Neuronal stem cell (in vitro differentiated cells): Measurements from ENCODE around the gene ECSIT.

ENCODE experiments used
- DNase-seq: peaks from one replicate; pipeline ENCODE4 v3.0.0-alpha.2; 2013; ENCODE audit warnings: low spot score
- H2AFZ ChIP-seq: one replicate; pipeline ENCODE4 v1.6.1; 2013; ENCODE audit warnings: mild to moderate bottlenecking, low read length, inconsistent platforms
- H2AK5ac ChIP-seq: 2 replicates; pipeline ENCODE4 v1.6.1; 2013; ENCODE audit warnings: low read depth, mild to moderate bottlenecking, inconsistent platforms, low read length, moderate library complexity, mixed read lengths
- H2BK120ac ChIP-seq: 2 replicates; pipeline ENCODE4 v1.6.1; 2013; ENCODE audit warnings: low read depth, mild to moderate bottlenecking, inconsistent platforms, low read length, moderate library complexity, mixed read lengths
- H2BK12ac ChIP-seq: one replicate; pipeline ENCODE4 v1.6.1; 2013; ENCODE audit warnings: low read length, inconsistent platforms
- H2BK15ac ChIP-seq: 2 replicates; pipeline ENCODE4 v1.6.1; 2013; ENCODE audit warnings: mild to moderate bottlenecking, low read length, inconsistent platforms, mixed read lengths
- H2BK5ac ChIP-seq: one replicate; pipeline ENCODE4 v1.6.1; 2013; ENCODE audit warnings: inconsistent platforms, mild to moderate bottlenecking, low read length, moderate library complexity
- H3K14ac ChIP-seq: one replicate; pipeline ENCODE4 v1.6.1; 2013; ENCODE audit warnings: low read length, inconsistent platforms
- H3K18ac ChIP-seq: 2 replicates; pipeline ENCODE4 v1.6.1; 2013; ENCODE audit warnings: low read length, inconsistent platforms
- H3K23ac ChIP-seq: 2 replicates; pipeline ENCODE4 v1.6.1; 2013; ENCODE audit warnings: low read depth, mild to moderate bottlenecking, mixed read lengths, low read length, inconsistent platforms; ENCODE audit not compliant: poor library complexity
- H3K27ac ChIP-seq: replicated peaks from 3 replicates; pipeline ENCODE4 v1.5.1; 2013; ENCODE audit warnings: low read length, inconsistent platforms
- H3K27me3 ChIP-seq, 3 experiments: 2 replicates each; pipeline ENCODE4 v1.6.1; 2013; ENCODE audit warnings: low read length in 3 of 3, mild to moderate bottlenecking in 2 of 3, inconsistent platforms in 1 of 3, low read depth in 1 of 3, mixed read lengths in 1 of 3, moderate library complexity in 1 of 3; ENCODE audit not compliant: control insufficient read depth in 3 of 3, insufficient read depth in 3 of 3
- H3K36me3 ChIP-seq, 2 donors: replicated peaks in 1 of 2; 2 replicates each; pipeline ENCODE4 v1.6.1; 2013; ENCODE audit warnings: low read length in 2 of 2; ENCODE audit not compliant: control insufficient read depth in 2 of 2, insufficient read depth in 2 of 2
- H3K4ac ChIP-seq: 2 replicates; pipeline ENCODE4 v1.6.1; 2013; ENCODE audit warnings: inconsistent platforms, mild to moderate bottlenecking, low read length, moderate library complexity
- H3K4me1 ChIP-seq, 2 donors: 1 replicate in 1 of 2; 2 replicates in 1 of 2; pipeline ENCODE4 v1.6.1; 2013; ENCODE audit warnings: low read length in 2 of 2, low read depth in 1 of 2; ENCODE audit not compliant: control insufficient read depth in 2 of 2, insufficient read depth in 1 of 2
- H3K4me2 ChIP-seq: one replicate; pipeline ENCODE4 v1.6.1; 2013; ENCODE audit warnings: mild to moderate bottlenecking, low read length, inconsistent platforms; ENCODE audit not compliant: insufficient read depth, poor library complexity, severe bottlenecking
- H3K4me3 ChIP-seq, 2 donors: 2 replicates each; pipeline ENCODE4 v1.5.1; 2013; ENCODE audit warnings: low read length in 2 of 2, mild to moderate bottlenecking in 2 of 2, inconsistent platforms in 1 of 2, moderate library complexity in 1 of 2
- H3K79me1 ChIP-seq: one replicate; pipeline ENCODE4 v1.6.1; 2013; ENCODE audit warnings: low read depth, mild to moderate bottlenecking, inconsistent platforms, low read length, moderate library complexity
- H3K9ac ChIP-seq: one replicate; pipeline ENCODE4 v1.6.1; 2013; ENCODE audit warnings: mild to moderate bottlenecking, low read depth, low read length, inconsistent platforms; ENCODE audit not compliant: poor library complexity
- H3K9me3 ChIP-seq, 2 donors: replicated peaks in 1 of 2; 2 replicates each; pipeline versions ENCODE3 to v1.6.1; 2013; ENCODE audit warnings: low read length in 2 of 2, mild to moderate bottlenecking in 2 of 2, inconsistent platforms in 1 of 2, low read depth in 1 of 2, mixed read lengths in 1 of 2, moderate library complexity in 1 of 2; ENCODE audit not compliant: control insufficient read depth in 2 of 2, insufficient read depth in 1 of 2
- H4K8ac ChIP-seq: one replicate; pipeline ENCODE4 v1.6.1; 2013; ENCODE audit warnings: low read depth, mild to moderate bottlenecking, inconsistent platforms, low read length, moderate library complexity
- H4K91ac ChIP-seq: one replicate; pipeline ENCODE4 v1.6.1; 2013; ENCODE audit warnings: low read length, low read depth, mild to moderate bottlenecking, inconsistent platforms; ENCODE audit not compliant: poor library complexity
- WGBS, 2 donors: extraction: QIAGEN DNeasy Blood & Tissue Kit; methylation state at CpG; one replicate each; pipeline ENCODE4 v1.1.7; 2013; ENCODE audit warnings: missing lambda C conversion rate in 2 of 2, mixed read lengths in 1 of 2; ENCODE audit not compliant: insufficient read length in 2 of 2, insufficient replicate concordance in 1 of 2; ENCODE audit errors: extremely low coverage in 2 of 2; 5-methylcytosine and 5-hydroxymethylcytosine counted together

The ECSIT gene

DNA sequence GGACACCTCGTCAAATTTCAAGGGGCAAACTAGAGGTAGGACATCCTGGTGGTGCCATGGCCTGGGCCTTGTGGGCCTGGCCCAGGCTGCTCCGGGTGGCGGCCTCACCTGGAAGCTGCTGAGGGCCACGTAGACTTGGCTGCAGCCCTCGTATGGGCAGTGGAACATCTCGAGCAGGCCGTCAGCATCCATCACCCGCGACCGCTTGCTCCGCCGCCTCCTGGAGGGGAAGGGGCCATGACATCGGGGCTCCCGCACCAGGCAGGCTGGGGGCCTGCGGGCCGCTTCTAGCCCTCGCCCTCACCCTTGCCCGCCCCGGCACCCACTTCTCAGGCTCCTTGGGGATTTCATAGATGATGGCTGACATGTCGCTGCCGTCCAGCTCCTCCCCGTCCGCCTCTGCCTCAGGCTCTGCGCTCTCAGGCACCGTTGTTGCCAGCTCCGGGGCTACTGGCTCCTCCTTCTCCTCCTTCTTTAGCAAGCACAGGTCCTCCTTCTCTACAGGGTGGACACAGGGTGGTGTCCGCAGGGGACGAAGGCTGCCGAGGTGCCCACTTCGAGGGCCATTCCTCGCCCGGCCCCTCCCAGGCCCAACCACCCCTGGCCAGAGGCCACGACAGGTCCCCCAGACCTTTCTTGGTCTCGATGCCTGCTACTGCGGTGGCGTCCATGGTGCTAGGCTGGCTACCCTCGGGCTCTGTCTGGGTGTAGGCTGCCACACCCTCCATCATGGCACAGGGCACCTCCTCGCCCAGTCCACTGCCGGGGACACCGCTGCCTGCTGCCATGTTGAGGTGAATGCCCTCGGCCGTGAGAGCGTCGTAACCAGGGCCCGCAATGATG lies 42.1 kb downstream of the ECSIT start:
- Histone ChIP-seq H2AK5ac (no peak overlapping the region), H3K9me3 (no peaks in the 10 kb centered on the region), H2BK120ac (no peak overlapping the region), H4K8ac (no peak overlapping the region), H3K14ac (no peak overlapping the region), H3K4ac (no peak overlapping the region), H3K18ac (no peak overlapping the region), H2AFZ (no peak overlapping the region), H3K27me3 (peaks cover 0 to 7% (median 0%) of the 10 kb centered on the region in 3 experiments), H3K23ac (no peak overlapping the region), H2BK12ac (no peak overlapping the region), H2BK5ac (no peak overlapping the region), H2BK15ac (no peak overlapping the region), H3K36me3 (peaks cover 5 to 20% of the 10 kb centered on the region in 2 donors), H3K79me1 (no peaks in the 10 kb centered on the region), H3K9ac (peak overlapping the region; percentile 57), H4K91ac (no peak overlapping the region), H3K4me3 (no peak overlapping the region), H3K4me1 (no peaks in the 10 kb centered on the region), H3K27ac (no peak overlapping the region), H3K4me2 (no peak overlapping the region)
- WGBS, 2 donors = no CpG with 5 or more reads among the region's 45 CpGs
- no peak for DNase-seq

DNA sequence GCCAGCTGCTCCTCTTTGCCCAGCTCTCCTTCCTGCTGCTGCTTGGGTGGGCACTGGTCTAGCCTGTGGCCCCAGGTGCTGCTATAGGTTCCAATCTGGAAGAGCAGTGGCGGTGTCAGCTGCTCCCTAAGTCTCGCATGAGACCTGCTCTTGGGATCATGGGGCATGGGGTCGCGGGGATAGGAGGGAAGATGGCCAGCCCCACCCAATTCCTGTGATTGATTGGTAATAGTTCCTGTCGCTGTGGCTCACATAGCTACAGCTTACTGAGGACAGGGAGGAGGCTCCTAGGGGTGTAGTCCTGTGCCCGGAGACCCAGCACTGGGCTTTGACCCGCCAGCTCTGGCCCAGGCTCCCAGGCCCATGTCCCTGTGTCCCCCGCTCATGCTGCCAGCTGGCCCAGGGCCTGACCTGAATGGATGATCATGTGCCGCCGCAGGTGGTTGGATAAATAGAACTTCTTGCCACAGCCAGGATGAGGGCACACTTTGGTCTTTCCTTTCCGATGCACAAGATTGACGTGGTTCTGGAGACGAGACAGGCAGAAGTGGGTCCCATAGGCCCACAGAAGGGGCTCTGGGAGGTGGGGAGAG lies 43.6 kb downstream of the ECSIT start:
- H3K4me2 ChIP-seq = no peak overlapping the region
- H2BK120ac ChIP-seq = no peak overlapping the region
- H4K91ac ChIP-seq = no peak overlapping the region
- no peak overlapping the region for H3K14ac ChIP-seq
- H4K8ac ChIP-seq = no peak overlapping the region
- H2AK5ac ChIP-seq = no peak overlapping the region
- H3K27ac ChIP-seq = no peak overlapping the region
- H3K4me3 ChIP-seq = no peak overlapping the region
- no peak overlapping the region for H3K23ac ChIP-seq
- H3K18ac ChIP-seq = peak overlapping the region; percentile 35
- peaks cover 0 to 4% of the 10 kb centered on the region in 2 donors for H3K9me3 ChIP-seq
- no peak for DNase-seq
- H3K36me3 ChIP-seq = peaks cover 3 to 11% of the 10 kb centered on the region in 2 donors
- H3K79me1 ChIP-seq = no peaks in the 10 kb centered on the region
- no peaks in the 10 kb centered on the region for H3K4me1 ChIP-seq
- H2BK15ac ChIP-seq = no peak overlapping the region
- H2BK5ac ChIP-seq = no peak overlapping the region
- H3K27me3 ChIP-seq = peaks cover 0 to 22% (median 11%) of the 10 kb centered on the region in 3 experiments
- H3K9ac ChIP-seq = no peak overlapping the region
- H2AFZ ChIP-seq = no peak overlapping the region
- no peak overlapping the region for H2BK12ac ChIP-seq
- WGBS, 2 donors = no CpG with 5 or more reads among the region's 13 CpGs
- no peak overlapping the region for H3K4ac ChIP-seq

DNA sequence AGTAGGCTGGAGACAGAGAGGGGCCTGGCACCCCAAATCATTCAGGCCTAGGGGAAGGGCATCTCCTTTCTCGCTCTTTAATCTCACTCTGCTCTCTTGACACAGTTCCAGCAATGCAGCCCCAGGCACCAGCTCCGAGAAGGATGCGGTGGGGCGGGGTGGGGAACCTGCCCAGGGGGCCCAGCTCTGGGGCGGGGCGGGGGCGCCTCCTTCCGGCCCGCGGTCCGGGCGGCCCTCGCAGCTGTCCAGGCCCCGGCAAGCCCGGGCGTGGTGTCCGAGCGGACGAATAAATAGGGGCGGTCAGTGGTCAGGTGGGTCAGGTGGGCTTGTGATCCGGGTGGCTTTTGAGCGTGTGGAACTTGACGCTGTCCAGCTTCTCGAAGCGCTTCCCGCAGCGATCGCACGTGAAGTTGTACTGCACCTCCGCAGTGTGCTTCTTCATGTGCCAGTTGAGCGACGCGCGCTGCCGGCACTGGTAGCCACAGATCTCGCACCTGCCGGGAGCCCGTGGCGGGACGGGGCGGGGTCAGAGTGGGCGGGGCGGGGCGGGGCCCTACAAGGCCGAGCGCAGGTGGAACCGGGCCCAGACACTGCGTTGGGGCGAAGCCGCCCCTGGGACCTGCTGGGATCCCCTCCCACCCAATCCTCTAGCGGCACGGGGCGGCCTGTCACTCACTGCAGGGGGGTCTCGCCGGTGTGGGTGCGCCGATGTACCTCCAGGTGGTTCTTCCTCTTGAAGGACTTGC lies 45.4 kb downstream of the ECSIT start:
- H4K8ac ChIP-seq = no peak overlapping the region
- no peak overlapping the region for H2AK5ac ChIP-seq
- no peak overlapping the region for H3K4me2 ChIP-seq
- no peak overlapping the region for H2BK15ac ChIP-seq
- H3K4ac ChIP-seq = no peak overlapping the region
- peaks cover 0 to 5% of the 10 kb centered on the region in 2 donors for H3K4me1 ChIP-seq
- peak overlapping the region; percentile 55 for H3K23ac ChIP-seq
- no peak overlapping the region for H2BK5ac ChIP-seq
- no CpG with 5 or more reads among the region's 57 CpGs for WGBS, 2 donors
- H3K4me3 ChIP-seq = no peak overlapping the region
- no peak overlapping the region for H3K9ac ChIP-seq
- no peak overlapping the region for H4K91ac ChIP-seq
- H2BK120ac ChIP-seq = no peak overlapping the region
- H3K27me3 ChIP-seq = peaks cover 0 to 40% (median 16%) of the 10 kb centered on the region in 3 experiments
- no peak for DNase-seq
- H3K14ac ChIP-seq = no peak overlapping the region
- H3K79me1 ChIP-seq = no peaks in the 10 kb centered on the region
- peaks cover 3 to 10% of the 10 kb centered on the region in 2 donors for H3K36me3 ChIP-seq
- H3K9me3 ChIP-seq = peaks cover 0 to 4% of the 10 kb centered on the region in 2 donors
- peak overlapping the region; percentile 48 for H3K18ac ChIP-seq
- no peak overlapping the region for H2AFZ ChIP-seq
- H3K27ac ChIP-seq = no peak overlapping the region
- no peak overlapping the region for H2BK12ac ChIP-seq
